Activated naive CD8-positive, alpha-beta T cell treated with anti-CD3 and anti-CD28 coated beads, Interleukin-2, amount 10 ng/mL, durations not matched to agents 7 days and 5 days (primary cell): Measurements from ENCODE around the gene FRYL. TPM values are rescaled to one million over a fixed set of nuclear protein-coding genes. Genes with fewer than 3 reads are reported as not detected.
"Not testable (repeated sequence)": the region's sequence is repeated elsewhere in the genome, so short reads cannot be mapped to it uniquely, and the experiment has no call there.

ENCODE experiments used
- ATAC-seq: fragments of 150-1000 bp; cut with Tn5 transposase; one replicate; pipeline ENCODE4 v1.10.0; 2021; ENCODE audit warnings: low read depth, moderate library complexity
- POLR2A ChIA-PET: fragments of 350-600 bp; sonication (Branson Sonifier 250); formaldehyde crosslinking; loops from one replicate; lab custom pipeline; 2021; ENCODE audit warnings: antibody characterized with exemption; lab: Charles Lee
- DNase-seq: peaks from one replicate; pipeline ENCODE4 v3.0.0; 2021
- H3K27ac Mint-ChIP-seq: one replicate; pipeline ENCODE4 v1.8.0; 2022; ENCODE audit warnings: mild to moderate bottlenecking, mixed read lengths
- H3K27me3 Mint-ChIP-seq: one replicate; pipeline ENCODE4 v1.8.0; 2022; ENCODE audit warnings: mild to moderate bottlenecking, moderate library complexity, mixed read lengths
- H3K36me3 Mint-ChIP-seq: one replicate; pipeline ENCODE4 v1.8.0; 2021; ENCODE audit warnings: mild to moderate bottlenecking, mixed read lengths
- H3K4me1 Mint-ChIP-seq: one replicate; pipeline ENCODE4 v1.8.0; 2021; ENCODE audit warnings: mixed read lengths
- H3K4me3 Mint-ChIP-seq: one replicate; pipeline ENCODE4 v1.8.0; 2022; ENCODE audit warnings: mild to moderate bottlenecking, moderate library complexity, mixed read lengths
- H3K9me3 Mint-ChIP-seq: one replicate; pipeline ENCODE4 v1.8.0; 2021; ENCODE audit warnings: mixed read lengths
- total RNA-seq, 2 experiments: library from RNA; stranded (reverse); gene quantifications; one replicate each; pipeline ENCODE4 v1.2.3, GENCODE V29; 2021

The FRYL gene
- total RNA-seq, 2 experiments from 2014 or later = 95.9 to 114 TPM

DNA sequence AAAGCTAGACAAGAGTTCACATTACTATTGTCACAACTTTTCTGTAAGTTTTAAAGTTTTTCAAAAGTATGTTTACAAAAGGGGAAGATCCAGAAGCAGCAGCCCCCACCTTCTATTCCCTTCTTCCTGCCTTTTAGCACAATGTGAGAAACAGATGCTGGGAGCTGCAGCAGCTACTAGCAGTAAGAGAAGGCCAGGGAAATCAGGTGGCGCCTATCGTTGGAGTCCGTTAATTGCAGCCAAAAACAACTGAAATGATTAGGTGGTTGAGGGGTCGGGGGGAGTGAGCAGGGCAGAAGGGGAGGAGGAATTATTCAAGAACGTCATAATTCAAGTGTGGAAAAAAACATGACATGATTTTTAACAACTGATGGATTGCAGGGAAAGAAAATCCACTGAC lies 27.4 kb downstream of the FRYL start:
- no peak for ATAC-seq
- DNase-seq = no peak
- POLR2A ChIA-PET = no interaction called here
- no peaks in the 10 kb centered on the region for H3K27me3 Mint-ChIP-seq
- no peak overlapping the region for H3K27ac Mint-ChIP-seq
- no peaks in the 10 kb centered on the region for H3K9me3 Mint-ChIP-seq
- peaks cover 25% of the 10 kb centered on the region for H3K4me1 Mint-ChIP-seq
- no peak overlapping the region for H3K4me3 Mint-ChIP-seq
- H3K36me3 Mint-ChIP-seq = peaks cover 32% of the 10 kb centered on the region

DNA sequence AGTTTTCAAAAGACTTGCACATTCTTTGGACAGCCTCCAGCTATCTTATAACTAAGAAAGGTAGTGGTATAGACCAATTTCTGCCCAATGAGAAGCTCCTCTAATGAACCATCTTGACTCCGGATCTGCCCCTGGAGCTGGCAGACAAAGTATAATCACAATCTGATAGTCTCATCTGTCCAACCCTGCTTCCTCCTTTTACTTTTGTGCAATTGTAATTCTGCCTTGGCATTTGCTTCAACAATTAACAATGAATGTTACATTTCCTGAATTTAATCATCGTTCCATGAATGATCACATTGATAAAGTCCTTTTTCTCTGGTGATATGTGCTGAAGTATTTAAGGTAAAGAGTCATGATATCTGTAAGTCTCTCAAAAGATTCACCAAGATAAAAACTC lies 27.8 kb downstream of the FRYL start:
- ATAC-seq (no peak), DNase-seq (no peak)
- POLR2A ChIA-PET = interaction anchor here (0.9 kb wide), 1 partner anchor 28 kb away, joined by 4 read pairs; no protein-coding TSS in a partner anchor
- no peaks in the 10 kb centered on the region for H3K9me3 Mint-ChIP-seq
- H3K27ac Mint-ChIP-seq = no peak overlapping the region
- no peaks in the 10 kb centered on the region for H3K27me3 Mint-ChIP-seq
- H3K4me1 Mint-ChIP-seq = peaks cover 25% of the 10 kb centered on the region
- peaks cover 28% of the 10 kb centered on the region for H3K36me3 Mint-ChIP-seq
- no peak overlapping the region for H3K4me3 Mint-ChIP-seq

DNA sequence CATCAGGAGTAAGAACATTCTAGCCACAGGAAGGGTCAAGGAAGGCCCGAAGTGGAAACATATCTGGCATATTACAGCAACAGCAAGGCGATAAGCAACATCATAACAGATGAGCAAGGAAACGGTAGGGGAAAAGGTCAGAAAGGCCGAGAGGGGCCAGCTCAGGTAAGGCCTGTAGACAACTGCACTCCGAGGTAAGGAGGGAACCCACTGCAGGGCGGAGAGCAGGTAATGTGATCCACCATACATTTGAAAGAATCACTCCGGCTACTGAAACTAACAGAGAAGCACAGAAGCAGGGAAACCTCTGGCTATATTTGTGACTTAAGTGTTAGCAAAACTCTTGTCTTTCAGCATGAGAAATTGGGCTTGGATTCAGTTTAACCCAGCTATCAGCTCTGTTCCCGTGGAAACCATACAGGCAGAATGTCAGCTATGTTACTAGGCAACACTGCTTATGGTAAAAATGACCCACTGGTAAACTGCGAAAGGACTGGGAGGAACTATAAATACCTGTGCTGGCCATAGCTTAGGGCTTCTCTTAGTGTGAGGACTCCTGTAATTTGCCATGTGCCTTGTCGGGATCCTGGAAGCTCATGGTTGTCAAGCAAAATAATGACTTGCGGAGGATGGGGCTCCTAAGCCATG lies 31.0 kb downstream of the FRYL start:
- H3K27me3 Mint-ChIP-seq = no peaks in the 10 kb centered on the region
- H3K9me3 Mint-ChIP-seq = no peaks in the 10 kb centered on the region
- ATAC-seq = no peak
- no peak overlapping the region for H3K4me3 Mint-ChIP-seq
- no peak overlapping the region for H3K27ac Mint-ChIP-seq
- peaks cover 27% of the 10 kb centered on the region for H3K4me1 Mint-ChIP-seq
- H3K36me3 Mint-ChIP-seq = peaks cover 17% of the 10 kb centered on the region
- POLR2A ChIA-PET = interaction anchor here (0.6 kb wide), 1 partner anchor 56 kb away, joined by 3 read pairs; no protein-coding TSS in a partner anchor
- DNase-seq = no peak

- POLR2A ChIA-PET = no interaction called here
- DNase-seq (no peak), ATAC-seq (no peak)
- H3K27ac Mint-ChIP-seq = peak overlapping the region; percentile 62
- peak overlapping the region; percentile 59 for H3K4me3 Mint-ChIP-seq
- no peaks in the 10 kb centered on the region for H3K27me3 Mint-ChIP-seq
- H3K4me1 Mint-ChIP-seq = peaks cover 31% of the 10 kb centered on the region
- peaks cover 2% of the 10 kb centered on the region for H3K9me3 Mint-ChIP-seq
- peaks cover 19% of the 10 kb centered on the region for H3K36me3 Mint-ChIP-seq
Measured at GRCh38 chr4:48746608-48747362, 33.3 kb downstream of the FRYL start.

- H3K27me3 Mint-ChIP-seq = not testable (repeated sequence)
Measured at GRCh38 chr4:48745223-48745622, 34.9 kb downstream of the FRYL start.

DNA sequence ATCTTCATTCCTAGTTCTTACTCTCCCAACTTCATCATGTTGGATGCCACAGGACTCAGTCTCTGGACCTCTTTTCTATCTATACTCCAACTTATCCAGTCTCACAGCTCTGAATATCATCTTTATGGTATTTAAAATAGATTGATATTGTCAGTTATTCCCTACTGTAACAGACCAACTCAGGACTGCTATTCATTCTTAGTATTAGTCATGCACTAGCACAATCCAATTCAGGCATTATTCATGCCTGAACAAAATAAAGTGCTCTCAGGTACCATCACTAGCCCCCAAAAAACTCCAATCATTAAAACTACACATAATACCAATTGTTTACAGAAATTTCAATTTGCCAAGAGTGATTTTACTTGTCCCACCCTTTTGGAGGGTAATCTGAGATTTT lies 37.7 kb downstream of the FRYL start:
- peaks cover 3% of the 10 kb centered on the region for H3K9me3 Mint-ChIP-seq
- no peaks in the 10 kb centered on the region for H3K27me3 Mint-ChIP-seq
- H3K36me3 Mint-ChIP-seq = peaks cover 23% of the 10 kb centered on the region
- H3K4me3 Mint-ChIP-seq = no peak overlapping the region
- ATAC-seq = no peak
- peak overlapping the region; percentile 8 for H3K27ac Mint-ChIP-seq
- no peak for DNase-seq
- peaks cover 37% of the 10 kb centered on the region for H3K4me1 Mint-ChIP-seq
- POLR2A ChIA-PET = no interaction called here

More at GRCh38 chr4:48745223-48745622, 34.9 kb downstream of the FRYL start:
- H3K36me3 Mint-ChIP-seq = peaks cover 14% of the 10 kb centered on the region
- H3K9me3 Mint-ChIP-seq, POLR2A ChIA-PET, DNase-seq, H3K27ac Mint-ChIP-seq, ATAC-seq, H3K4me3 Mint-ChIP-seq: not testable (repeated sequence)
- peaks cover 33% of the 10 kb centered on the region for H3K4me1 Mint-ChIP-seq

DNA sequence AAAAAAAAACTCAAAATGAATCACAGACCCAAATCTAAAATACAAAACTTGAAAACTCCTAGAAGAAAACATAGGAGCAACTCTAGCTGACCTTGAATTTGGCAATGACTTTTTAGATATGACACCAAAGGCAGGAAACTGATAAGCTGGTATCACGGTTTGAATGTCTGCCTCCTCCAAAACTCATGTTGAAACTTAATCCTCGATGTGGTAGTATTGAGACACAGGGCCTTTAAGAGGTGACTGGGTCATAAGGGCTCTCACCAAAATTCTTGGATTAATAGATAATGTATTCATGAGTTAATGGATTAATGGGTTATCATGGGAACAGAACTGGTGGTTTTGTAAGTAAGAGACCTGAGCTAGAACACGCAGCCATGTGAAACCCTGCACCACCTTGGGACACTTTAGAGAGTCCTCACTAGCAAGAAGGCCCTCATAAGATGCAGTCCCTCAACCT lies 40.5 kb downstream of the FRYL start:
- Mint-ChIP-seq H3K4me1 (peaks cover 33% of the 10 kb centered on the region), H3K36me3 (peaks cover 15% of the 10 kb centered on the region), H3K27ac (no peak overlapping the region), H3K9me3 (peaks cover 7% of the 10 kb centered on the region), H3K27me3 (no peaks in the 10 kb centered on the region), H3K4me3 (no peak overlapping the region)
- ATAC-seq (no peak), DNase-seq (no peak)
- POLR2A ChIA-PET = no interaction called here

- peaks cover 7% of the 10 kb centered on the region for H3K9me3 Mint-ChIP-seq
- ATAC-seq (no peak), DNase-seq (no peak)
- H3K27me3 Mint-ChIP-seq = no peaks in the 10 kb centered on the region
- H3K36me3 Mint-ChIP-seq = peaks cover 15% of the 10 kb centered on the region
- H3K27ac Mint-ChIP-seq = no peak overlapping the region
- POLR2A ChIA-PET = no interaction called here
- H3K4me3 Mint-ChIP-seq = no peak overlapping the region
- peaks cover 35% of the 10 kb centered on the region for H3K4me1 Mint-ChIP-seq
Measured at GRCh38 chr4:48738856-48739255, 41.2 kb downstream of the FRYL start.

- Mint-ChIP-seq H3K4me1 (peaks cover 61% of the 10 kb centered on the region), H3K36me3 (peaks cover 43% of the 10 kb centered on the region), H3K27ac (peak overlapping the region; percentile 49), H3K4me3 (peak overlapping the region; percentile 55)
- POLR2A ChIA-PET, DNase-seq, ATAC-seq, H3K9me3 Mint-ChIP-seq, H3K27me3 Mint-ChIP-seq: not testable (repeated sequence)
Measured at GRCh38 chr4:48728906-48729496, 51.1 kb downstream of the FRYL start.

DNA sequence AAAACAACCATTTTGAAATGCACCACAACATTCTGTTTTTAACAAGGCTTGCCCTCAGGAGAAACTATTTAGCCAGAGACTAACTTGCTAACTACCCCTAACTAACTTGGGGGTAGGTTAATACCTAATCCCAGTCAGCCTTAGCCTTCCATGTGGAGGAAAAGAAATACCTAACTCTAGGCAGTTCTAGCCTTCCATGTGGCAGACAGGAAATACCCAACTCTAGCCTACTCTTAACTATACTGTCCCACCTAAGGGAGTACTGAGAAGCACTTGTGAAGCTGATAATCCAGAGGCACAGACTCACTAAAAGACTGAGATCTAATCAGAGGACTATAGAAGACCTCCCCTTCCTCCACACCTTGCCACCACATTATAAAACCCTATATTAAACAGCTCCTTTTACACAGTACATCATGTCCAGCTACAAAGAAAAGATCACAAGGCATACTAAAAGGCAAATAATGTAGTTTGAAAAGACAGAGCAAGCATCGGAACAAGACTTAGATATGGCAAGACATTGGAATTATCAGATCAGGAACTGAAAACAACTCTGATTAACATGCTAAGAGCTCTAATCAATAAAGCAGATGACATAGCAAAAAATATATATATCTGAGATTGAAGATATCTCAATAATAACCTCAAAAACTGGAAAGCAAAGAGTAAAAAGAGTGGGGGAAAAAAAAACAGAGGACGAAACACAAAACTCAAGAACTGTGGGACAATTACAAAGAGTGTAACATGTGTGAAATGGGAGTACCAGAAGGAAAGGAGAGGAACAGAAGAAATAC lies 52.2 kb downstream of the FRYL start:
- peak overlapping the region; percentile 63 for H3K27ac Mint-ChIP-seq
- no peak for DNase-seq

GRCh38 chr4:48725414-48725813 lies 54.7 kb downstream of the FRYL start:
- POLR2A ChIA-PET = interaction anchor here (0.5 kb wide), 1 partner anchor 126 kb away, joined by 3 read pairs; no protein-coding TSS in a partner anchor
- DNase-seq (no peak), ATAC-seq (no peak)
- H3K27me3 Mint-ChIP-seq = no peaks in the 10 kb centered on the region
- H3K4me3 Mint-ChIP-seq = no peak overlapping the region
- peaks cover 42% of the 10 kb centered on the region for H3K36me3 Mint-ChIP-seq
- H3K4me1 Mint-ChIP-seq = peaks cover 65% of the 10 kb centered on the region
- H3K9me3 Mint-ChIP-seq = peaks cover 8% of the 10 kb centered on the region
- H3K27ac Mint-ChIP-seq = no peak overlapping the region

More for the DNA sequence above, 52.2 kb downstream of the FRYL start:
- Mint-ChIP-seq H3K4me3 (no peak overlapping the region), H3K4me1 (peaks cover 64% of the 10 kb centered on the region), H3K27me3 (no peaks in the 10 kb centered on the region), H3K9me3 (peaks cover 10% of the 10 kb centered on the region), H3K36me3 (peaks cover 47% of the 10 kb centered on the region)
- POLR2A ChIA-PET = no interaction called here
- no peak for ATAC-seq

- no peak overlapping the region for H3K27ac Mint-ChIP-seq
- POLR2A ChIA-PET = no interaction called here
- peaks cover 45% of the 10 kb centered on the region for H3K4me1 Mint-ChIP-seq
Measured at GRCh38 chr4:48722509-48723446, 57.3 kb downstream of the FRYL start.

More at GRCh38 chr4:48722509-48723446, 57.3 kb downstream of the FRYL start:
- DNase-seq (no peak), ATAC-seq (no peak)
- peaks cover 7% of the 10 kb centered on the region for H3K9me3 Mint-ChIP-seq
- H3K4me3 Mint-ChIP-seq = no peak overlapping the region
- no peaks in the 10 kb centered on the region for H3K27me3 Mint-ChIP-seq
- H3K36me3 Mint-ChIP-seq = peaks cover 42% of the 10 kb centered on the region
